ENCODE data around the gene NRXN3.

DNA sequence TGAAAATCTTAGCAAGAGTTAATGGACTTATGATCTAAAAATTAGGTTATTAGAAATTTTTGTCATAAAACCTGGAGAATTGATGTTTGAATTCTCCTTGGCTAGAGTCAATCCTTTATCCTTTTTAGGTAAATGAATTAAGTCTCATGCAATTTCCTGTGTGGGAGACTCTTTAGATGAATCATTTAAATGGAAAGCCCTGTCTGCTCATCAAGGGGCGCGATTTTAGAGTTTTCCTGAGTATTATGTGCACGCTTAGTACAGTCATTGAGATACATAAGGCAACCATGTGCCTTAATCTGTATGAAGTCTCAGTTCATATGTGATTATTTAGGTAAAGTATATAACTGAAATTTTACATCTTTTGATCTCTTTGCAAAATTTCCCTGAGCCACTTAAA is 974.7 kb downstream of the NRXN3 start:
- no peak for TF ChIP-seq EZH2 (IDR thresholded peaks at IDR 0.05; ENCODE audit: borderline replicate concordance, insufficient read depth, low read length, poor library complexity, severe bottlenecking)
- TF ChIP-seq, protein P1, sequence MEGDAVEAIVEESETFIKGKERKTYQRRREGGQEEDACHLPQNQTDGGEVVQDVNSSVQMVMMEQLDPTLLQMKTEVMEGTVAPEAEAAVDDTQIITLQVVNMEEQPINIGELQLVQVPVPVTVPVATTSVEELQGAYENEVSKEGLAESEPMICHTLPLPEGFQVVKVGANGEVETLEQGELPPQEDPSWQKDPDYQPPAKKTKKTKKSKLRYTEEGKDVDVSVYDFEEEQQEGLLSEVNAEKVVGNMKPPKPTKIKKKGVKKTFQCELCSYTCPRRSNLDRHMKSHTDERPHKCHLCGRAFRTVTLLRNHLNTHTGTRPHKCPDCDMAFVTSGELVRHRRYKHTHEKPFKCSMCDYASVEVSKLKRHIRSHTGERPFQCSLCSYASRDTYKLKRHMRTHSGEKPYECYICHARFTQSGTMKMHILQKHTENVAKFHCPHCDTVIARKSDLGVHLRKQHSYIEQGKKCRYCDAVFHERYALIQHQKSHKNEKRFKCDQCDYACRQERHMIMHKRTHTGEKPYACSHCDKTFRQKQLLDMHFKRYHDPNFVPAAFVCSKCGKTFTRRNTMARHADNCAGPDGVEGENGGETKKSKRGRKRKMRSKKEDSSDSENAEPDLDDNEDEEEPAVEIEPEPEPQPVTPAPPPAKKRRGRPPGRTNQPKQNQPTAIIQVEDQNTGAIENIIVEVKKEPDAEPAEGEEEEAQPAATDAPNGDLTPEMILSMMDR (IDR thresholded peaks at IDR 0.05; ENCODE audit: poor library complexity, severe bottlenecking) = no peak
- TF ChIP-seq POLR2AphosphoS5 (IDR thresholded peaks at IDR 0.05) = no peak
- no peak for TF ChIP-seq EP300 (conservative IDR thresholded peaks at IDR 0.05; ENCODE audit: poor library complexity, severe bottlenecking)
- TF ChIP-seq, protein P2, sequence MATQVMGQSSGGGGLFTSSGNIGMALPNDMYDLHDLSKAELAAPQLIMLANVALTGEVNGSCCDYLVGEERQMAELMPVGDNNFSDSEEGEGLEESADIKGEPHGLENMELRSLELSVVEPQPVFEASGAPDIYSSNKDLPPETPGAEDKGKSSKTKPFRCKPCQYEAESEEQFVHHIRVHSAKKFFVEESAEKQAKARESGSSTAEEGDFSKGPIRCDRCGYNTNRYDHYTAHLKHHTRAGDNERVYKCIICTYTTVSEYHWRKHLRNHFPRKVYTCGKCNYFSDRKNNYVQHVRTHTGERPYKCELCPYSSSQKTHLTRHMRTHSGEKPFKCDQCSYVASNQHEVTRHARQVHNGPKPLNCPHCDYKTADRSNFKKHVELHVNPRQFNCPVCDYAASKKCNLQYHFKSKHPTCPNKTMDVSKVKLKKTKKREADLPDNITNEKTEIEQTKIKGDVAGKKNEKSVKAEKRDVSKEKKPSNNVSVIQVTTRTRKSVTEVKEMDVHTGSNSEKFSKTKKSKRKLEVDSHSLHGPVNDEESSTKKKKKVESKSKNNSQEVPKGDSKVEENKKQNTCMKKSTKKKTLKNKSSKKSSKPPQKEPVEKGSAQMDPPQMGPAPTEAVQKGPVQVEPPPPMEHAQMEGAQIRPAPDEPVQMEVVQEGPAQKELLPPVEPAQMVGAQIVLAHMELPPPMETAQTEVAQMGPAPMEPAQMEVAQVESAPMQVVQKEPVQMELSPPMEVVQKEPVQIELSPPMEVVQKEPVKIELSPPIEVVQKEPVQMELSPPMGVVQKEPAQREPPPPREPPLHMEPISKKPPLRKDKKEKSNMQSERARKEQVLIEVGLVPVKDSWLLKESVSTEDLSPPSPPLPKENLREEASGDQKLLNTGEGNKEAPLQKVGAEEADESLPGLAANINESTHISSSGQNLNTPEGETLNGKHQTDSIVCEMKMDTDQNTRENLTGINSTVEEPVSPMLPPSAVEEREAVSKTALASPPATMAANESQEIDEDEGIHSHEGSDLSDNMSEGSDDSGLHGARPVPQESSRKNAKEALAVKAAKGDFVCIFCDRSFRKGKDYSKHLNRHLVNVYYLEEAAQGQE (IDR thresholded peaks at IDR 0.05; ENCODE audit: borderline replicate concordance) = no peak
- no peak for TF ChIP-seq SMC3 (conservative IDR thresholded peaks at IDR 0.05; ENCODE audit: poor library complexity)
- TF ChIP-seq MXI1 (conservative IDR thresholded peaks at IDR 0.05; ENCODE audit: poor library complexity, severe bottlenecking) = no peak
- no peak for TF ChIP-seq TAF1 (IDR thresholded peaks at IDR 0.05; ENCODE audit: low read depth)
